Fibroblast of upper back skin (primary cell): ENCODE data around the gene PPARA.

Experiments
- DNase-seq: peaks from one replicate; pipeline ENCODE4 v3.0.0-alpha.2; 2013

The PPARA gene

DNA sequence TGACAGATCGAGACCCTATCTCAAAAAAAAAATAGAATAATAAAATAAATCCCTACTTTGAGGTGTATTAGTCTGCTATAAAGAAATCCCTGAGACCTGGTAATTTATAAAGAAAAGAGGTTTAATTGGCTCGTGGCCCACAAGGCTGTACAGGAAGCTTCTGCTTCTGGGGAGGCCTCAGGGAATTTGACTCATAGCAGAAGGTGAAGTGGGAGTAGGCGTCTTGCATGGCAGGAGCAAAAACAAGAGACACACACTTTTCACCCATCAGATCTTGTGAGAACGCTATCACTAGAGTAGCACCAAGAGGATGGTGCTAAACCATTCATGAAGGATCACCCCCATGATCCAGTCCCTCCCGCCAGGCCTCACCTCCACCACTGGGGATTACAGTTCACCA lies 70.6 kb downstream of the PPARA start:
- peak; percentile 6 for DNase-seq

DNA sequence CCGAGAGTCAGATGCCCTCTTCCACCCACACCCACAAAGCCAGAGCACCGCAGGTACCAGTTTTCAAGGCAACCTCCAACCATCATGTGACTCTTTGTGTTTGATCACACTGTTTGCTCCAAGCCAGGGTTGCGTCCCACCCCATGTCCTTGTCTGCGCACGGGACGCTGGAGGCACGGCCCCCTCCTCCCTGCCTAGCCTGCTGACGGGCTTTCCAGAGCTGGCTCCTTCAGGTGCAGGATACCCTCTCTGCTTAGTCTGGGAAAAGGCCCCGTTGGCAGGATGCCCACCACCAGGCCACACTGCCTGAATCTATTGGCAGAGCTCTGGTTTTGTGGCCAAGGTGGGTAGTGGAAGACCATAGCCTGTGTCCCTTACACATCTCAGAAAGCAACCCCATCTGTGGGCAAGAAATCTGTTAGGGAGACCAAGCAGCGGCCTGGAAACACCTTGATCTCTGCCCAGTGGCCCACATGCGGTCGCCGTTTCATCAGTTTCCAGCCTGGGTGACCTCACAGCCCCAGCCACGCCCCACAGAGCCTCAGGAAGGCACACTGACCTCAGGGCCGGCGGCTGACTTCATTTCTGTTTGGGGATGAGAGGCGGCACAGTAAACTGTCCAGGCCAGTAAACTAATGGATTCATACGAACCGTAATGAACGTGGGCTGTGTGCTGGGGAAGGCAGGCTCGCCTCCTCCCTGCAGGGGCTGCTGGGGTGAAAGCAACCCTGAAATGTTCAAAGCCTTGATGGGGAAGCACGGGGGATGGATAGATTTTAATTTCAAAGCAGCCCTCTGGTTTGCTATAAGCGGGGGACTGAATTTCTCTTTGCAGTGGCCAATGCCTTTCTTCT lies 73.9 kb downstream of the PPARA start:
- DNase-seq, result no peak

DNA sequence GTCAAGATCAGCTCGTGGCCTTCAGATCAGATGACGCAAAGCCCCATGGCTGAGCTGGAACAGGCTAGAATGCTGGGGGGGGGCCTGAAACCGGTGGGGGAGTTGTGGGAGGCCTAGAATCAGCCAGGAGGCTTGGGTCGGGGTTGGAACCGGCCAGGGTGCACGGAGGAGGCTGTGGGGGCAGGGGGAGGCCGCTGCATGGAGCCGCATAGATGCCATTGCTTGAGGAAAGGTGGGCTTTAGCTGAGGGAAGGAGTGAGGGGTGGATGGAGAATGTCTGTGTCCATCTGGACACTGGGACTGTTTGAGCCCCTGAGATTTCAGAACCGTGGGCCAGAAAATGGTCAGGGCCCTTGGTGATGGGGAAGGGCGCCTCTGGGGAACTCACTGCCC lies 74.6 kb downstream of the PPARA start:
- DNase-seq, result no peak

DNA sequence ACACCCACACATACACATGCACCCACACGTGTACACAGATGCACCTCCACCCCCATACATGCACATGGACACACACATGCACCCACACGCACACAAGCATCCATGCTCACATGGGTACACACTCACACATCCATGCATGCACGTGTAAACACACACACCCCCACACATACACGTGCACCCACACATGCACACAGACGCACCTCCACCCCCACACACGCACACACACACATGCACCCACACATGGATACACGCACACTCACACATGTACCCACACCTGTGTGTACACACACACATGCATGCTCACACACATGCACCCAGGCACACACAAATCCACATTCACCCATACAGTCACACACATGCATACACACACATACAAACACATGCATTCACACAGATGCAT lies 75.3 kb downstream of the PPARA start:
- no peak for DNase-seq

DNA sequence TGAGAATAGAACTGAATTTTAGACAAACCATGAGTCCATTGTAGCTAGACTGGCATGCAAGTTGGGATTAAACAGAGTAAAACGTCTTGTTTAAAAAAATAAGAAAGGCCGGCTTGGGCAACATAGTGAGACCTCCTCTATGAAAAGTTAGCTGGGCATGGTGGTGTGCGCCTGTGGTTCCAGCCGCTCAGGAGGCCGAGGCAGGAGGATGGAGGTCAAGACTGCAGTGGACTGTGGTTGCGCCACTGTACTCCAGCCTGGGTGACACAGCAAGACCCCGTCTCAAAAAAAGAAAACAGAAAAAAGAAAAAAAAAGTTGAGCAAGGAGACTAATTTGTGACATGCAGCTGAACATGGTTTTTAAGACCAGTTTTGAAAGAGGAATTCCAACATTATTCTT lies 76.3 kb downstream of the PPARA start:
- no peak for DNase-seq

DNA sequence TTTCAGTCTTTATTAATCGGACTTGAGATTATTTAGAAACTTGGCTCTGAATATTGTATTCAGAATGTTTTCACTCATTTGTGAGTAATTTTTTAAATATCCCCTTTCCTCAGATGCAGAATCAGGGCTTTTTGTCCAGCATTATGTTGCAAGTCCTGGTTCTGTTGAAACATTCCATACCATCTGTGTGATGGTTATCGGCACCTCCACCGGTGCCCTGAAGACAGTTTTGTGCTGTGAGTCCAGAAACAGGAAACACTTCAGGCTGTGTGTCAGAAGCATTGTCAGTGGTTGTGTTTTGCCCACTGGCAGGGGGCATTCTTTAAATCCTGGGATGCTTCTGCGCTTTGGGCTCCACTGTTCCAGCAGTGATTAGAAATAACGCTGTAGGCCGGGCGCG lies 79.4 kb downstream of the PPARA start:
- no peak for DNase-seq

DNA sequence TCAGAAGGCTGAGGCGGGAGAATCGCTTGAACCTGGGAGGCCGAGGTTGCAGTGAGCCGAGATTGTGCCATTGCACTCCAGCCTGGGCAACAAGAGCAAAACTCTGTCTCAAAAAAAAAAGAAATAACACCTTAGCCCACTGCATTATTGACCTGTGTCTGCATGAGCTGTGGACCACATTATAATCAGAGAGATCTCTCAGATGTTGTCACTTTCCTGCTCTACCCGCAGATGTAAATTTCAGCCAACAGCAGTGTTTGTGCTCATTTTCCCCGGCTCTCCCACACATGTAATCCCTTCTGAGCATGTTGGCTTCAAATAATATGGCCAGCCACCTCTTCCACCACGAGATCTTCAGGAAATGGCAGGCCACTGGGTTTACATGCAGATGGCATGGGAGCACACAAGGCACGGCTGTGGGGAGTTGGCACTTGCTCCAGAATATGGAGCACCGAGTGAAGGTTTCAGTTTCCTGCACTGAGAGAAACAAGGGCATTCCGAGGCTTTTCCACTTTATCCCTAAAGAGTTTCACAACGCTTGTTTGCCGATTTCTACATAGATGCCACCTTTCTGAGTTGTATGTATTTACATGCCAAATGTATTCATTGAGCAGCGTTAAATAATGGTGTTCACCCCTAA lies 80.1 kb downstream of the PPARA start:
- no peak for DNase-seq

DNA sequence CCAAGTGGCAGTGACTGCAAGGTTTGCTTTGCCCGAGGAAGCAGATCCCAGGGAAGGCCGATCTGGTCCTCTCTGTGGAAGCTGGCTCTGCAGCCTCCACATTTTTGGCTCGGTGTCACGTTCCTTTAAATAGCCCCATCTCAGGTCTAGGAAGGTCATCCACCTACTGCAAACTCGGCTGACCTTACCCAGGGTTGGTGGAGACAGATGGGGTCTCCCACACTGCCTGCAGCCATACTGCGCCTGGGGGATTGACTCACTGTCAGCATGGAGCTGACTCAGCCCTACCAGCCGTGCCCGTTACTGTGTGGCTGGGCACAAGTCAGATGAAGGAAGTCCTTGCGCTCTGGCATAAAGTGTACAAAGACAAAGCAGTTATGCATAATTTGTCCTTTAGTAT lies 82.9 kb downstream of the PPARA start:
- peak; percentile 6 for DNase-seq

DNA sequence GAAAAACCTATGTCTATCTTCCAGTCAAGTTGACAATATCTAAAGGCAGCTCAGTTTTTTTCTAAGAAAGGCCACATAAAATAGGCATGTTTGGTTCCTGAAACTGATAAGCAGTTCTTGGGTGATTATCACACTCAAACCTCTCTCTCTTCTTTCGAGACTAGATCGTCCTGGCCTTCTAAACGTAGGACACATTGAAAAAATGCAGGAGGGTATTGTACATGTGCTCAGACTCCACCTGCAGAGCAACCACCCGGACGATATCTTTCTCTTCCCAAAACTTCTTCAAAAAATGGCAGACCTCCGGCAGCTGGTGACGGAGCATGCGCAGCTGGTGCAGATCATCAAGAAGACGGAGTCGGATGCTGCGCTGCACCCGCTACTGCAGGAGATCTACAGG lies 84.6 kb downstream of the PPARA start:
- DNase-seq, result no peak

DNA sequence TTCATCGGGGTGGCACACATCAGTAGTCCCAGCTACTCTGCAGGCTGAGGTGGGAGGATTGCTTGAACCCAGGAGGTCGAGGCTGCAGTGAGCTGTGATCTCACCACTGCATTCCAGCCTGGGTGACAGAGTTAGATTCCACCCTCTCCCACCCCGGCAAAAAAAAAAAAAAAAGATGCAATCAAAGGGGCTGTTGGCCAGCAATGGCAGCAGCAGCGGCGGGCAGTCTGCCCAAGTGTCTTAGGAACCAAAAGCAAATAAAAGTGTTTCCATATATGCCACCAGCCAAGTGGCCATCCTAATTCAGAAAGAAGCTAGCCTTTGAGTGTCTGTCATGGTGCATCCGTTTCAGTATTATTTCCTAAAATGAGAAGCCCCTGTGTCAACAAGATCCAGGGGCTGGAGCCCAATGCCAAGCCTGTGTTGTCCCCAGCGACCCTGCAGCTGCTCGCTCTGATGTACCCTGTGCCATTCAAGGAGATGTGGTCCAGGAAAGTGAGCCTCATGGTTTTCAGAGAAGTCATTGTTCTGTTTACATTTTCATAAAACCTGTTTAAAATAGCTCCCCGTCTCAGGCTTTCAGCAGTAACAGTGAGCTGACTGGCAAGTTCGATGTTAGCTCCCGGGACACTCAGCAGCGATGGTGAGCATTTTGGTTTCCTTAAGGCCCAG lies 87.3 kb downstream of the PPARA start:
- no peak for DNase-seq

DNA sequence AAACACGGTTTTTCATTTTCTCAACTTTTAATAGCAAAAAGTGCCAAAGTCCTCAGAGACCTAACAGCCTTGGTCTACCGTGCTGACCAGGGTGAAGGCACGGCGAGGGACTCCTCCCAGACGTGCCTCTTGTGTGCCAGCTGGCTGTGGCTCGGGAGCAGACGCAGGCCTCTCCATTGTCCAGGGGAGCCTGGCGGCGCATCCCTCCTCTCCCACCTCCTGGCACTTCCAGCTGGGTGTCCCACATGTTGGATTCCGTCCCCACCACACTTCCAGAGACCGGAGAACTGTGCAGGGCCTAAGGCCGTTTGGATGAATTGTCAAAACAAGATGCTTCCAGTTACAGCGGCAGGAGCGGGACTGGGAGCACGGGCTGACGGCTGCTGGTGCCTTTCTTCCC lies 88.2 kb downstream of the PPARA start:
- DNase-seq, result no peak

DNA sequence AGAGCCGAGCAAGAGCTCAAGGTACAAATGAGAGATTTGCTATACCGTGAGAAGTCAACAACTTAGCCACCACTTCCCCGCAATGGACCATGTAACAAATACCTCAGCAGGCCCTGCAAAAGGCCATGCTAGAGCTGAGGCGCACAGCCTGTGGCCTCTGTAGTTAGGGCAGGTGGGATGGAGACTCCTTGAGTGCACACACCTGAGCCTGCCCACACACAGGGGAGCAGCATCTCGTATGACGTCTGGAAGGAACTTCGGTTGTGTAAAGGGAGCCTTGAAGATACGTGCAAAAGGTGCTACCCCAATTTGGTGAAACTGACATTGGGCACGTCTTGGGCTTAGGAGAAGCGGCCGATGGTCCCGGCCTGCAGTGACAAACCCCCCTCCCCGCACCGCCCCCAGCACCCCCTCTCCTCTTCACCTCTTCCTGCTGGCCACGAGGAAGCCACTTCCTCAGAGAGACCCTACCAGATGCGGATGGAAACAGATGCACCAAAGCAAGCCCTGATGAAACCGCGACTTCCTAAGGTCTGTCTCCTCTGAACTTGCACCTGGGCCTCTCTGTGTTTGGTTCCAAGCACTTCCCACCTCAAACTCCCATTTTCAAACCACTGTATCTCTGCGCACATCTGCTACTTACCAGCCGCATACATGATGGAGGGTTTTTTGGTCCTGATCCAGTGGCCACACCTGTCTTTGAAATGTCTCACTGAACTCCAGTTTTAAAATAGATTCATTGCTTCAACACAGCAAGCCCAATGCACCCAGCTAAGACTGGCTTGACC lies 89.1 kb downstream of the PPARA start:
- DNase-seq, result no peak

DNA sequence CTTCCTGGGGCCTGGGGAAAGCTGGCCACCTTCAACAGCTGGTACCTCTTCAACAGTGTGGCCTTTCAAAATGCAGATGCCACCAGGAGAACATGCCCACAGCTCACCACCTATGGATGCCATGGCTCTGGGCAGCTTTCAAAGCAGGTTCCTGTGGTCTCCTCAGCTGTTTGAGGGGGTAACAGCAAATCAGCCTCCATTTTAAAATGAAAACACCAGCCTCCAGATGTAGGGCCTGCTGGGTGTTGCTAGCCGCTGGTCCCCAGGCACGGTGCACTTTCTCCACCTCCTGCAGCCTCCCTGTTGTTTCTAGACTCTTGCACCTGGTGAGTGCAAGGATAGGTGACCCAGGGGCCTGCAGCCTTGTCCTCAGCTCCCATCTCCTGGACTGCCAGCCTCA lies 89.7 kb downstream of the PPARA start:
- DNase-seq, result no peak

DNA sequence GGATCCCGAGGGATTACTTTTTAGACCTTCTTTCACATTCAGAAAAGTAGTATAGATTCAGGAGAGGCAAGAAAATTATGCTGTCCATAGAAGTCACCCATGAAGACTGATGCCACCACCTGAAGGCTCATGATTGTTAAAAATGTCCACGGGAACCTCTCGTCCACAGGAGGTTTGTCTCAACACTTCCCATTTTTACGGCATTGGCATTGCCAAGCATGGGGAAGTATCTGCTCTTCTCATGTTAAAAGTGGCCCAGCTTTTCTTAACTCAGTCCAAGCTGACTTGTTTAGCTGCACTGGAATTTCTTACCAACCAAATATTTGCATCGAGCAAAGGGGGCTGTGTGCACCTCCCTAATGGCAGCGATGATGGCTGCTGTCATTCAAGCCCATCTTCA lies 90.2 kb downstream of the PPARA start:
- DNase-seq, result no peak

DNA sequence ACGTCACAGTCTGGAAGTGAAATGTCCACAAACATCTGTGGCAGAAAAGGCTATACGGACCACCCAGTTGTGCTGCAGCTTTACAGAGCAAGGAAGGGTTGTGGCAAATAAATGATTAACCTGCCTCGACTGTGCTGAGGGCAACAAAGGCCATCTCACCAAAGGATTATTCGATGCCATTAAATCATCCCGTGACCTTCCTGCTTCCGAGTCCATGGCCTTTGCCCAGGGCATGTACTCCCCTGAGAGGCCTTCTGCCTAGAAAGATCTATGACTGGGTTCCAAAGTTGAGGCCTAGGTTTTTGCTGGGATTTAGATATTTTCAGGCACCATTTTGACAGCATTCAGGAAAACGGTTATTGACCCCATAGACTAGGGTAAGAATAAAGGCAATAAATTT lies 90.6 kb downstream of the PPARA start:
- no peak for DNase-seq

DNA sequence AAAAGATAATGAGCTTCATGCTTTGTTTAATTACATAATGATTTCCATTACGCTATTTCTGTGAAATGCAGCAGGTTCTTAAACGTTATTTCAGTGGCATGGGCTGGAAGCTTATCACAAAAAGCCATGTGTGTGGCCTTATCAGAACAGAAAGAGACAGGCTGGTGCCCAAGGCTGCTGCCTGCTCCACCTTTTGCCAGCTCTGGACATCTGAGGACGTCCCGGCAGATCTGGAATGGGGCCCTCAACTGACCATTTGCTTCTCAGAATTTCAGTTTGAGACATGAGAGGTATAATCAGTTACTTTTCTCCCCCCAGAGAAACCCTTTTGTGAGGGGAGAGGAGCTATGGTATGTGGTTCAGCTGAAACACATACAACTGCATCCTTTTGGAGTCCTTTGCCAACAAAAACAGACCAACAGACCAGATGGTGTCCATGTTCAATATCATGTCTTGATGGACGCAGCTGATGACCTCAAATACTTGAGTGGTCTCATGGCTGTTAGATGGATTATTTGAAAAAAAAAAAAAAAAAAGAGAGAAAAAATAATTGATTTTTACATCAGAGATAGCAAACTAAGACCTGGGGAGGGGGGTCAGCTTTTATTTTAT lies 91.2 kb downstream of the PPARA start:
- no peak for DNase-seq

DNA sequence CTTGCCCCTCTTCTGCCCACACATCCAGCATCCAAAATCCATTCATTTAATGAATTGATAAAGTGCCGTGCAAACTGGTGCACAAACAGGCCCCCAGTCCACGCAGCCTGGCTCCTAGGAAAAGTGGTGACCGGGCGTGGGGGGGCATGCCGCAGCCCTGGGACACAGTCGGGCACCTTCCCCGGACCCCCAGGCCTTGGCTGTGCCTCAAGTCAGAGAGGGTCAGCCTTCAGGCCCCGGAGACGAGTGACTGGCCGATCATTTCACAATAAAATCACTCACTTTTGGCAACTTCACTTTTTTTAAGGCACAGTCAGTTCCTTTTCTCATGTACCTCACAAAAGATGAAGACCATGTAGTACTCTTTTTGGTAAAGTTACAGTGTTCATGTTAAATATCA lies 91.8 kb downstream of the PPARA start:
- no peak for DNase-seq

DNA sequence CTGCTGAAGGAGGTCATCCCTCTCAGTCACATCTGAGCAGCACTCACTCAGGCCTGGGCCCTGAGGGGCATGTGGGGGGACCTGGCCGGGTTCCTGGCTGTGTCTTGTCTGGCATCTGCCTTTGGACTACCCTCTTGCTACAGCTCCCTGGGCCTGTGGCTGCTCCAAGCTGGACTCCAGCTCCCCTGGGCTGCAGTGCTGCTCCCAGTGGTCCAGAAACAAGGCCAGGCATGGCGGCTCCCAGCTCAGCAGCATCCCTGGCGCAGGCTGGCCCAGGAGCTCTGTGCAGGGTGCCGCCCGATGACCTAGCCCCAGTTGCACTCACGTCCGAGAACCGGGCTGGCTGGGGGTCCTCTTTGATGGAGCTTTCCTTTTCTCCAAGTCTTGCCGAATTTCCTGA lies 94.4 kb downstream of the PPARA start:
- no peak for DNase-seq

DNA sequence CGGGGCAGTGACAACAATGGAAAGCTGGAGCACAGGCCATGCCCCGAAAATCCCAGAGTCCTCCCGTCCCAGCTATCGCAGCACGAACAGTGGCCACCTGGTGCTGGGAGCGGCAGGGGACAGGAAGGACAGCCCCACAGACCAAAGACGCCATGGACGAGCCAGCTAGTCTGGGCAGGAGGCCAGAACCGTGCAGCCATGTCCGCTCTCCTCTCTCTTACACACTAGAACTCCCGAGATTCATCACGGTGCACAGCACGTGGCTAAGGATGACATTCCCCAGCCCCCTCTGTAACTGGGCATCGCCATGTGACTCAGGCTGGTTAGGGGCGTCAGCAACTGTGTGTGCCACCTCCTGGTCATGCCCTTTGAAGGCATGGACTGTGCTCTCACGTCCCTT lies 95.2 kb downstream of the PPARA start:
- DNase-seq, result no peak

DNA sequence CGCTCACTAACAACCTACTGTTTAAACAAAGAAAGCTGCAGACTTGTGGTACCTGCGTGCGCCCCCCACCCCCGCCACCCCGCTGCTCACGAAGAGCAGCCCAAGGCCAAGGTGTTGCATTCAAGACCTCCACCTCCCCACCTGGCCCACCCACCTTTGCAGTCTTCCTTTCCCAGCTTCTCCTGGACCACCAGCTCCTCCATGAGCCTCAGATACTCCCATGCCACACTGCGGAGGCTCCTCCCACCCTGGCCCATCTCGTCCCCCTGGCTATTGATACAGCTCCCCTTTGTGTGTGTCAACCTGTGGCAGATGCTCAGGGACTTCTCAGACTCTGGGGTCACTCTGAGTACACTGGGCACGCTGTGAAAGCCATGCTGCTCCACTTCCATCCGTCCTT lies 95.9 kb downstream of the PPARA start:
- no peak for DNase-seq

DNA sequence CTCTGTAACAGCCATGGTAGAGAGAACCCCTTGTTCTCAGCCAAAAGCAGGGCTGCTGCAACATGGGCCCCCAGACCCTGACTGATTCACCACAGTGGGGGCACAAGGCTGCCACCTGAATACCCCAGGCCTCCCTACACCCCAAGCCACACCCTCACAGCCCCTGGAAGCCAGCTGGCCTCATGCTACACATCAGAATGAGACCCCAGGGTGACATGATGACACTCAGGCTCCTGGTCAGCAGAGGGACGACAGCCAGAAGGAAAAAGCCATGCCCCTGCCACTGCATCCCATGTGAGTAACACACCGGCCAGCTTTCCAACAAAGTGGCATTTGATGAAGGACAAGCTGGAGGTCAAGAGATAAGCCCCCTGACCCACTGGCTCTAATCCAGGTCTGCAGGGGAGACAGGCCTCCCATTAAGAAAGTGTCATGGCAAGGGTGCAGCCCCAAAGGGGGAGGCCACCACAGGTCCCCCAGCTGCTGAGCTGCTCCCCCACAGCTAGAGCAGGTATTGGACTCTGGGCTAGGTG lies 97.2 kb downstream of the PPARA start:
- DNase-seq, result no peak

DNA sequence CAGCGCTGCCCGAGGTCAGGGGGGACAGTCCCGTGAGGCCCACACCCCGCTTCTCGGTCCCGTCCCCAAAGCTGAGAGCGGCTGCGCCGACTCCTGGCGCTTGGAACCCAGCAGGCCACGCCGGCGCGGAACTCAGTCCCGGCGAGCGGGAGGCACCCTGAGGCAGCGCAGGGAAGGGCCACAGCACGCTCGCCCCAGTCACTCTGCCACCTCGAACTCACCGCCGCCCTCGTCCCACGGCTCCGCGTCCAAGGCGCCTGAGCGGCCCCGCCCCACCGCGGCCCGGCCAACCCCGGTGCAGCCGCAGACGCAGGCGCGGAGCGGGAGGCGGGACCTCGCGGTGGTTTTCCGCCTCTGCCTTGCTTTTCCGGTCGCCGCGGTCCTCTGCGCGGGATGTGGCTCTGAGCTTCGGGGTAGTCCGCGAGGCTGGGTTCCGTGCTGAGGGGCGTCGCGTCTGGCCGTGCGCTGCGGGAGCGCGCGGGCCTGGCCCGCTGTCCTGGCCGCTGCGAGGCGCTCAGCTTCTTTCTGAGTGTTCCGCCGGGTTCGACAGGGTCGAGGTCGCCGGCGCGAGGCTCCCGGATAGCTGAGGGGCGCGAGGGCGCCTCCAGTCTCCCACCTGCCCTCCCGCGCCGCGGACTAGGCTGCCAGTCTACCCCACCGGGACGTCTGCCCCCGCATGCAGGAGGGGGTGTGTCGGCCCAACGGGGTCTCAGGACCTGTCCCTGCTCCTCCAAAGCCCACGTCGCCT lies 99.9 kb downstream of the PPARA start, which contains the start of gene CDPF1:
CDPF1 (minus strand) TSS at position 259 of the 748 bp plus-strand sequence. CDS start 2,009 bp downstream, outside the sequence.
- peak; percentile 80 for DNase-seq
